Measurements from ENCODE around the gene TSPAN9.

GRCh38 chr12:3182426-3182825 is 105.2 kb downstream of the TSPAN9 start:
- TF ChIP-seq POLR2A (IDR thresholded peaks at IDR 0.05; ENCODE audit: borderline replicate concordance, extremely low read depth, insufficient read depth, insufficient read length) (no peak), TCF7L2 (IDR thresholded peaks at IDR 0.05; ENCODE audit: borderline replicate concordance, extremely low read depth, insufficient read depth, insufficient read length) (no peak), CTCF (IDR thresholded peaks at IDR 0.05 in 2 of 3, conservative IDR thresholded peaks at IDR 0.05 in 1 of 3; ENCODE audit: borderline replicate concordance in 1 of 3, insufficient read depth in 1 of 3, low read depth in 2 of 3, low read length in 2 of 3) (no peak), EZH2 (IDR thresholded peaks at IDR 0.05) (no peak), EZH2phosphoT487 (IDR thresholded peaks at IDR 0.05; ENCODE audit: borderline replicate concordance) (no peak), POLR2AphosphoS5 (IDR thresholded peaks at IDR 0.05; ENCODE audit: low read depth, low read length) (no peak)

All from HCT116 (cell line).